Pancreas (tissue), 10 donors: Measurements from ENCODE around the gene KLHL17. TPM values are rescaled to one million over a fixed set of nuclear protein-coding genes. Genes with fewer than 3 reads are reported as not detected.

Source experiments
- ATAC-seq, 4 donors: fragments of 200-7000 bp; cut with Tn5 transposase; one replicate each; pipeline versions ENCODE4 v1.8.0 to v1.9.1; 2020; ENCODE audit warnings: mild to moderate bottlenecking in 4 of 4, moderate library complexity in 4 of 4
- DNase-seq, 6 donors: peaks; one replicate each; pipeline ENCODE4 v3.0.0-alpha.2; 2020
- FAIRE-seq: peaks from 2 replicates; lab custom pipeline; 2012; peaks lifted over from hg19 to GRCh38; lab: Jason Lieb, UNC
- H3K27ac ChIP-seq, 4 donors: fragments of 200-600 bp; sonication (generic); 1 replicate in 3 of 4; 2 replicates in 1 of 4; pipeline versions ENCODE4 v1.5.0 to v1.8.0; 2020
- H3K27me3 ChIP-seq, 4 donors: fragments of 200-600 bp; one replicate each; pipeline ENCODE4 v1.8.0; 2021
- H3K36me3 ChIP-seq, 3 donors: fragments of 200-600 bp; sonication (generic) in 1 of 3; one replicate each; pipeline versions ENCODE4 v1.5.0 to v1.8.0; 2020 to 2021
- H3K4me1 ChIP-seq, 3 donors: fragments of 200-600 bp; one replicate each; pipeline ENCODE4 v1.8.0; 2021
- H3K4me3 ChIP-seq, 4 donors: fragments of 200-600 bp; sonication (generic) in 2 of 4; one replicate each; pipeline versions ENCODE4 v1.5.0 to v1.8.0; 2020 to 2021
- H3K9me3 ChIP-seq, 4 donors: fragments of 200-600 bp; one replicate each; pipeline ENCODE4 v1.8.0; 2021
- CTCF ChIP-seq, 4 donors: fragments of 200-600 bp; sonication (generic) in 3 of 4; IDR thresholded peaks; one replicate each; pipeline versions ENCODE4 v1.5.0 to v1.8.0; 2021; ENCODE audit warnings: antibody characterized with exemption in 4 of 4
- WGBS, 2 donors: extraction: QIAGEN DNeasy Blood & Tissue Kit; methylation state at CpG; one replicate each; pipeline ENCODE4 v1.1.7; 2013; 5-methylcytosine and 5-hydroxymethylcytosine counted together
- intact Hi-C, 3 donors: fragments of 100-400 bp; cut with DNase I; formaldehyde crosslinking; loops; one replicate each; pipeline versions ENCODE4 v1.11.1 to v1.14.2; 2022
- polyA plus RNA-seq, 2 donors: library from polyadenylated mRNA; stranded (reverse); fragments of 200-250 nt; gene quantifications; one replicate each; pipeline ENCODE4 v1.2.3, GENCODE V29; 2013
- total RNA-seq, 6 donors: library from RNA; stranded (reverse); fragmentation: NEBNext Ultra II Directional in 4 of 6; extraction: Animal tissue kit (Norgen Biotek cat#: 25700) in 4 of 6; gene quantifications; one replicate each; pipeline versions ENCODE4 v1.2.1 to v1.2.4, GENCODE V29; 2021 to 2023
- donor health status: healthy with polysubstance abuse.
- donor health status: DM: no; HTN: no; CAD: no; lungs with moderate emphysema.
- donor health status: DM: no; HTN: no; CAD: no.
- donor health status: control.
- donor health status: control.
- donor health status: Bipolar disorder and iron deficiency.
- donor health status: DM: yes; HTN: yes; CAD: no.
- donor health status: DM: no; HTN: no; CAD: no.
- donor health status: DM: no; HTN: no; CAD: no.
- donor health status: DM: yes; HTN: yes; CAD: no.

The KLHL17 gene
- total and polyA plus RNA-seq, 8 donors = 3.1 to 24.1 (median 6.2) TPM

GRCh38 chr1:1000357-1001056 is 40.1 kb downstream of the KLHL17 start:
- Histone ChIP-seq H3K27ac (peak overlapping the region; percentile 90 to 96 (median 91)), H3K4me1 (peaks cover 9 to 15% (median 10%) of the 10 kb centered on the region in 3 donors), H3K4me3 (peak overlapping the region; percentile 33 to 58 (median 48)), H3K27me3 (no peaks in the 10 kb centered on the region), H3K9me3 (no peaks in the 10 kb centered on the region), H3K36me3 (no peaks in the 10 kb centered on the region)
- FAIRE-seq = no peak
- no peak for TF ChIP-seq CTCF (IDR thresholded peaks at IDR 0.05)
- peak; percentile 53 to 59 (median 58) for ATAC-seq
- intact Hi-C loops = no loop called here
- DNase-seq = peak; percentile 62 to 90 (median 86)
- 0 to 1% methylated on average over 49 to 75 of the region's 75 CpGs for WGBS, 2 donors

DNA sequence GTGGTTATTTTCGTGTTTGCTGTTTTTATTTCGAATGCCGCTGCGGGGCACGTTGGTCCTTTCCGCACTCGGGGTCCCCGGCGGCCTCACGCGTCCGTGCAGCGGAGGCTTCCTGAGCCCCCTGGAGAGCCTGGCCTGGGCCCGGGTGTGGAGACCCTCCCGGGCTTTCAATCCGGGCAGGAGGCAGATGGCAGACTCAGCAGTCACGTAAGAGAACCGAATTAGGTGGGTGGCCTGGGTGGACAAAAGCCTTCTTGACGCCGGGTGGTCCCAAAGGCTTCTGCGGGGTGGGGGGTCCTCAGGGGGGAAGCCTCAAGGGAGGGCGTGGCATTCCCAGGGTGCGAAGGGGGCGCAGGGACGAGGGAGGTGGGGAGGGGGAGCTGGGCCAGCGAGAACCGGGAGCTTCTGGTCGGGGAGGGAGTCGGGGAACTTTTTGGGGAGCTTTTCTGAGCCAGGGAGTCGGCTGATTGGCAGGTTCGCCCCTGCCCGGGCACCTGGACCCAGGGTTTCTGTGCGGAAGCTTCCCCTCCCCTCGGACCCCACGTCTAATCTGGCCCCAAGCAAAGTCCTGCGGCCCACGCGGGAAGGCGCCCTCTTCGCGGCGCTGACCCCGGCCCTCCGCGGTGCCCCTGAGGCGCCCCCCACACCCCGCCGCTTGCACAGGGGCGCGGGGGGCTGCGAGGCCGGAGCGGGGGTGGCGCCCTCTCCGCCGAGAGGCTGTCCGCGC is 40.8 kb downstream of the KLHL17 start:
- peak in 5 of 6 donors; percentile 25 to 71 (median 59) for DNase-seq

GRCh38 chr1:1003618-1004419 is 43.4 kb downstream of the KLHL17 start:
- H3K9me3 ChIP-seq = no peaks in the 10 kb centered on the region
- H3K27me3 ChIP-seq = no peaks in the 10 kb centered on the region
- 85% methylated on average over 21 to 22 of the region's 22 CpGs for WGBS, 2 donors
- DNase-seq (peak in 2 of 6 donors; percentile 3 to 54), FAIRE-seq (no peak), ATAC-seq (no peak)
- peaks cover 9 to 21% (median 10%) of the 10 kb centered on the region in 3 donors for H3K4me1 ChIP-seq
- H3K4me3 ChIP-seq = no peak overlapping the region
- intact Hi-C loops = no loop called here
- no peak overlapping the region for H3K27ac ChIP-seq
- H3K36me3 ChIP-seq = no peaks in the 10 kb centered on the region
- TF ChIP-seq CTCF (IDR thresholded peaks at IDR 0.05) = no peak

More for the DNA sequence above, 40.8 kb downstream of the KLHL17 start:
- TF ChIP-seq CTCF (IDR thresholded peaks at IDR 0.05) = no peak
- no peaks in the 10 kb centered on the region for H3K27me3 ChIP-seq
- 1 to 5% methylated on average over 49 to 58 of the region's 58 CpGs for WGBS, 2 donors
- peak overlapping the region; percentile 90 to 96 (median 91) for H3K27ac ChIP-seq
- no peak for ATAC-seq
- no peaks in the 10 kb centered on the region for H3K9me3 ChIP-seq
- H3K4me3 ChIP-seq = peak overlapping the region; percentile 33 to 58 (median 48)
- H3K36me3 ChIP-seq = no peaks in the 10 kb centered on the region
- no peak for FAIRE-seq
- intact Hi-C loops = no loop called here
- H3K4me1 ChIP-seq = peaks cover 9 to 21% (median 10%) of the 10 kb centered on the region in 3 donors

GRCh38 chr1:1004420-1004779 is 44.0 kb downstream of the KLHL17 start:
- TF ChIP-seq CTCF (IDR thresholded peaks at IDR 0.05) = no peak
- H3K36me3 ChIP-seq = no peaks in the 10 kb centered on the region
- peaks cover 9 to 19% (median 10%) of the 10 kb centered on the region in 3 donors for H3K4me1 ChIP-seq
- WGBS, 2 donors = 70 to 78% methylated on average over 7 of the region's 7 CpGs
- intact Hi-C loops = no loop called here
- ATAC-seq = no peak
- H3K27me3 ChIP-seq = no peaks in the 10 kb centered on the region
- no peaks in the 10 kb centered on the region for H3K9me3 ChIP-seq
- H3K4me3 ChIP-seq = no peak overlapping the region
- peak in 1 of 6 donors; percentile 3 for DNase-seq
- no peak for FAIRE-seq
- peak overlapping the region in 2 of 4 donors; percentile 34 to 62 for H3K27ac ChIP-seq
